ENCODE results near the gene NCEH1.
"Not testable (repeated sequence)": the region's sequence is repeated elsewhere in the genome, so short reads cannot be mapped to it uniquely, and the experiment has no call there.

The NCEH1 gene, protein sequence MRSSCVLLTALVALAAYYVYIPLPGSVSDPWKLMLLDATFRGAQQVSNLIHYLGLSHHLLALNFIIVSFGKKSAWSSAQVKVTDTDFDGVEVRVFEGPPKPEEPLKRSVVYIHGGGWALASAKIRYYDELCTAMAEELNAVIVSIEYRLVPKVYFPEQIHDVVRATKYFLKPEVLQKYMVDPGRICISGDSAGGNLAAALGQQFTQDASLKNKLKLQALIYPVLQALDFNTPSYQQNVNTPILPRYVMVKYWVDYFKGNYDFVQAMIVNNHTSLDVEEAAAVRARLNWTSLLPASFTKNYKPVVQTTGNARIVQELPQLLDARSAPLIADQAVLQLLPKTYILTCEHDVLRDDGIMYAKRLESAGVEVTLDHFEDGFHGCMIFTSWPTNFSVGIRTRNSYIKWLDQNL

DNA sequence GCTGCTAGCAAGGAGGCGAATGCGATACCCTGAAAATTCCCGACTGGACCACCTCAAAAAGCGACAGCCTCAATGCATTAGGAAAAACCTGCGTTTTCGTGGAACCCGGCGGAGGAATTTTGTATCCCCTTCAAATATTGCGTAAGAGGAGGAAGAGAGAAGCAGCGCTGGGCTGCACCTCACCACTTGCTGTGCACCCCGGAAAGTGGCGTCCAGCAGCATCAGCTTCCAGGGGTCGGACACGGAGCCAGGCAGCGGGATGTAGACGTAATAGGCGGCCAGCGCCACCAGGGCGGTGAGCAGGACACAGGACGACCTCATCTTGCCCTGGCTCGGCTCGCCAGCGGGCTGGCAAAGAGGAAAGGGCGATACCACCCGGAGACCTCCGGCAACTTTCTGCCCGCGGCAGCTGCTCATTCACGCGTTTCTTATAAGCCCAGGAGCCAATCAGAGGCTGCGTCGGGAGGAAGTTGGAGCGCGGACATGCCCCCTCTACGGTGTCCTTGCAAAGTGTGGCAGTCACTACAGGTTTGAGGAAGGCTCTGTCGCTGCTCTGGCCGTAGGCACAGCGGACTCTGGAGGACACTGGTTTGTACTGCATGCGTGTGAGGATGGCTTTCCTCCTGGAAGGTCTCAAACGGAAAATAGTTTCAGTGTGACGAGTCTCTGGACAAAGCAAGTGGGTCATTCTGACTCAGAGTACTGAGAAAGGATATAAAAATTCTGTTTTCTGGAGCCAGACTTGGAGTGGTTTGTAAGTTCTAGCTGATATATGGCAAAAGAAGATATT lies at the start of gene NCEH1:
NCEH1 (minus strand) TSS at position 404 of the 790 bp plus-strand sequence; CDS start at position 321, 83 bp downstream.
- DNase-seq = peak; percentile 90

DNA sequence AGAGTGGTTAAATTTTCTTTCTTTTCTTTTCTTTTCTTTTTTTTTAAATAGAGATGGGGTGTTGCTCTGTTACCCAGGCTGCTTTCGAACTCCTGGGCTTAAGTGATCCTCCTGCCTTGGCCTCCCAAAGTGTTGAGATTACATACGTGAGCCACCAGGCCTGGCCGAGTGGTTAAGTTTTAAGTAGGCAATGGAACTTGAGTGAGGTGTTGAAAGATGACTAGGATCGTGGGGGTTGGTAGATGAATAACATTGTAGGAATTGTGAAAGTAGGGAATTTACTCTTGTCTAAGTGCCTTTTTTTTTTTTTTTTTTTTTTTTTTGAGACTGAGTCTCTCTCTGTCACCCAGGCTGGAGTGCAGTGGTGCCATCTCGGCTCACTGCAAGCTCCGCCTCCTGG lies 49.5 kb upstream of the NCEH1 start:
- not testable (repeated sequence) for DNase-seq

DNA sequence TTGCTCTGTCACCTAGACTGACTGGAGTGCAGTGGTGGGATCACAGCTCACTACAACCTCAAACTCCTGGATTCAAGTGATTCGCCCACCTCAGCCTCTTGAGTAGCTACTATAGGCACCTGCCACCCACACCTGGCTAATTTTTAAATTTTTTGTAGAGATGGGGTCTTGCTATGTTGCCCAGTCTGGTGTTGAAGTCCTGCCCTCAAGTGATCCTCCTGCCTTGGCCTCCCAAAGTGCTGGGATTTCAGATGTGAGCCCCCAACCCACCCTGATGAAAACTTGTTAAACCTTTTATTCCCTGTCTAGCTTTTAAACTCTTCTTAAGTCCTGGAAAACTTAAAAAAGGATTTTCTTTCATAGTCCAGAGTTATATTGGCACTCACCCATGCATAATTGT lies 42.3 kb upstream of the NCEH1 start:
- no peak for DNase-seq

DNA sequence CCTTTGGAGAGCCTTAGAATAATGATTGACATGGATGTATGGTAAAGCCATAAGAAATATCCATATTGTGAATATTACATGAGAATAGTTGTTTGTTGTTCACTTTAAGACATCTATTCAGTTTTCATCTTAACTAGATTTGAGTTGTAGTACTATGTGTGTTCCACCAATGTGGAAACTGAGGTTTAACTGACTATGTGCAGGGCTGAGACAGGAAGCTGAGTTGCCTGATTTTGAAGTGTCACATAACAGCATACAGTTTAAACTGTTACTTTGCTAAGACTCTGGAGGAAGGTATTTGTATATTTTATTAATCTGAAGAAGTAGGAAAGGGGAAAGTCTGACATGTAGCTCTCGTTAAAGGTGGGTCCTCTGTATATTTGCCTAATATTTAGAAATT lies 41.8 kb upstream of the NCEH1 start:
- no peak for DNase-seq

DNA sequence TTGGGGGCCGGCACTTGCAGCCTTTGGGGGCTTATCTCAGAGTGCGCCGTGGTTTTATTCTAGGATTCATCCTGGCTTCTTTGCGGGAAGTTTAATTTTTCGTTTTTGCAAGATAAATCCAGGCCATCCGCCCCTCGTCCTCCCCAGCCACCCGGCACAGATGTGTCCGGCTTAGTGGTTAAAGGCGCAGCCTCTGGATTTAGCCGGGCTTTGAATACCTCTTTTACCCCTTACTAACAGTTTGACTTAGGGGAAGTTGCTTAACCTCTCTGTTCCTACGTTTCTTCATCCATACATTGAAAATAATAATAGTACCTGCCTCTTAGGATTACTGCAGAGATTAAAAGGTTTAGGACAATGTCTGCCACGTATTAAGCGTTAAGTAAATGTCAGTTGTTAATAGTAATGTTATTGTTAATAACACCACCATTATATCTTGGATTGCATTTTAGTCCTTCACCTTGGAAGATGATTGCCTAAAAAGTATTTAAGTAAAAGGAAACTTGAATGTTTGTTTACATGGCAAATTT lies 40.4 kb upstream of the NCEH1 start:
- no peak for DNase-seq

DNA sequence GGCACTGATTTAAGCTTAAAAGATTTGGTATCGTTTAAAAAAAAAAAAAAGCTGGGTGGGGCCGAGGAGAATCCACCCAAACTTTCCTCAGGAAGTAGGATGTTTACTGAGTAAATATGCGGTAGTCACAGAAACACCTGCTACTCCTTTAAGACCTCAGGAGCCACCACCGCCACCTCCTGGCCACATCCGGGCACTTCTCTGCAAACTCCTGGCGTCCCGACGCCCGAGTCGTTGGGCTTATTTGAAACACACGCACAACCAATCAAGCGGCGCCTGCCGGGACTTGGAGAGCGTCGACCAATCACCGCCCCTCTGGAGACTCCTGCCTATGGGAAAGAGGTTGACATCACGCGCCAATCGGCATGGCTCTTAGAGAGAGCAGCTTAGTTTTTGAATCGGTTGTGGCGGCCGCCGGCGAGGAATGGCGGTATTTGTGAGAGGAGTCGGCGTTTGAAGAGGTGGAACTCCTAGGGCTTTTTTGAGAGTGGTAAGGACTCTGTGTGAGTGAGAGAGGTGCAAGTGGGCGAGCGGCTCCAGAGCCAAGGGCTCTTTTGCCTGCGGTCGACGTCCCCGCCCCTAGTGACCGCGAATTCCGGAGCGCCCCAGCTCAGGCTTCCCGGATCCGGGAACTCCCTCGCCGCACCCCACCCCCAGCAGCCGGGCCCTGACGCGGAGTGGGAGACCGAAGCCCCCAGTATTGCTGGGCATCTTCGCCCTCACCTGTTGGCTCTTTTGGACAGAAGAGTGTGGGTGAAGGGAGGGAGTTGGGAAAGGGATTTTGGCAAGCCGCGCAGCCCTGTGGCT lies 39.7 kb upstream of the NCEH1 start, which contains the start of gene ECT2:
ECT2 (plus strand) TSS at position 359 of the 807 bp plus-strand sequence. CDS start 3,805 bp downstream, outside the sequence.
- peak; percentile 97 for DNase-seq

DNA sequence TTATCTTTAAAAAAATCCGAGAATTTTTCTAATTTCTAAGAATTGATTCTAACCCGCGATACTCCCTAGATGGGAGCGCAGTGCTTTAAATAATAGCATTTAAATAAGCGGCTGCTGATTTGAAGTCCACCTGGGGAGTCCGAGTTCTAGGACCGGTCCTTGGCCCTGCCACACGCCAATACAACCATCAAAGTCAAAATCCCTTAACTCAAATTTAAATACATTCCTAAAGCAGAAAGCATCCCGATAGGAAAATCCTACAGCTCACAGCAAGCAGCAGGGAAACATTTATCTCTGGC lies 39.2 kb upstream of the NCEH1 start:
- no peak for DNase-seq

DNA sequence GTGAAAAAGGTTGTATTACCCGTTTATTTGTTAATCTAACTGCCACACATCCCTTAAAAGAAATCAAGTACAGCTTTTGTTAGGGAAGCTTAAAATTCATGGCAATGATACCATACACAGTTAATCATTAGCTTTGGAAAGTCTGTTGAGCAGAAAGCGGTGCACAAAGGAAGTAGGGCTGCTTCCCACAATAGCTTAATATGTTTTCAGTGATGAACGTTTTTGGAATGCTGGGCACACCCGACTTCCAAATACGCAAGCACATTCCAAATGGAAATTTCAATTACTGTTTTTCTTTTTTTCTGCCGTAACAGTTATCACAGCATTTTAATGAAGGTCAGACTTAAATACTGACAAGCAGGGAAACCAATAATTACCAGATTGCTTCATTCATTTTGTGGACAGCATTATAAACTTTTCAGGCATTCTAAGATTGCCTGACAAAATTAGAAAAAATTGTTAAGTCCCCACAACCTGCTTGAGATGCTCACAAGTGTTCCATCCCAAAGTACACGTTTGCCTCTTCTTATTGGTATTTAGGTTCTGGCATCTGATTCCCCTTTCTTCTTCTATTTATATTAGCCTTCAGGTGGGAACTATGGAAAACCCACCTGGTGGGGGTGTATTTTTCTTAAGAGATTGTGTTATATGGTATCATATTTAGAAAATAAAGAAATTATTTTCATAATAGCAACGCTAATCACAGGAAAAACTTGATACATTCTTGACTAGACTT lies 38.5 kb upstream of the NCEH1 start:
- no peak for DNase-seq

DNA sequence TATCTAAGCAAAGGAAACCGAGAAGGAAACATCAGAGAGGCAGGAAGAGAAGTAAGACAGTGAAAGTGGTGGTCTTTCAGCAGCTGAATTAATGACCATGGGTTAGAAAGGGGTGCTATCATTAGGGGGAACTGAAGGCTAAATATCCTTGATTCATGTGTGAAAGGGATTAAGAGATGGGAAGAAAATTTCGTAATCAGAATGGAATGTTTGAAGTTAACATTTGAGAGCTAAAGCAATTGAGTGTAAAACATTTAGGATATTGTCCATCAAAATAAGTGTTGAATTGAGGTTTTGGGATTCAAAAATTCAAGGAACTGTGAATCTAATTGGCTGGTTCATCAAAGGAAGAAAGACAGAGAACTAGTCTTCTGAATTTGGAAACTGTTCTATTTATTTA lies 35.6 kb upstream of the NCEH1 start:
- DNase-seq = no peak

DNA sequence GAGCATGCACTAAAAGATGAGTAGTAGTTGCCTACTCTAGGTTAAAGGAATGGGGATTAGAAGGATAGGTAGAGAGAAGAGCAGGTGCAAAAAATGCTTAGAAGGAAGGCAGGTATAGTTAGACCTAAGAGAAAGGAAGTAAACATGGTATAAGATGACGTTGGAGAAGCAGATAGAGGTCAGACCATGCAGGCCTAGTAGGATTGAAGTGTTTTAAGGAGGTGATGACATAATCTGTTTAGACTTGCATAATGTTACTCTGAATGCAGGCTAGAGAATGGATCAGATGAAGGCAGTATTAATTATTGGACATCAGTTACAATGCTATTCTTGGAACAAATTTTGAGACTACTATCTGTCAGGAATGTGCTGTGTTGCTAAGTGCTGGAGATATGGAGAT lies 28.6 kb upstream of the NCEH1 start:
- no peak for DNase-seq

DNA sequence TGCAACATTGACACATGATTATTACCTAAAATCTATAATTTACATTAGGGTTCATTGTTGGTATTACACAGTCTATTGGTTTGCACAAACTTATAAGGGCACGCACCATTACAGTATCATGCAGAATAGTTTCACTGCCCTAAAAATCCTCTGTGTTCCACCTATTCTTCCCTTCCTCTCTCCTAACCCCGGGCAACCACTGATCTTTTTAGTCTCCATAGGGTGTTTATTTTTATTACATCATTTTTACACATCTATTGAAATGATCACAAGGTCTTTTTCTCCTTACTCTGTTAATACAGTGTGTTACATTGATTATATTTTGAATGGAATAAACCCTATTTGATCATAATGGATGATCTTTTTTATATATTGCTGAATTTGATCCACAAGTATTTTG lies 24.1 kb upstream of the NCEH1 start:
- DNase-seq = no peak

DNA sequence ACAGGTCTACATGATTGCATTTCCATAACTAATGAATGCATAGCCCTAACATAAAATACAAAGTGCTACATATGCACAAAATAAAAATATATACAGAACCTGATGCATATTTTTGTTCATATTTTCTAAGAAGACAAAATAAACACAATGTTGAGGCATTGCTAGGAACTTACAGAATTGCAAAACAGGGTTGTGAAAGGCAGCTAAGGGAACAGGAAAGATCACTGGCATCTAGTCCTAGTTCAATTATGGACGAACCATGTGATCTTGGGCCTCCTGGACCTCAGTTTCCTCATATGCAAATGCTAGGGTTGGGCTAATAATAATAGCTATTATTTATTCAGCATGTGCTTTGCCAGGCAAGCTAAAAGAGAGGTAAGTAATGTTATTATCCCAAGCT lies 15.5 kb upstream of the NCEH1 start:
- DNase-seq = no peak

DNA sequence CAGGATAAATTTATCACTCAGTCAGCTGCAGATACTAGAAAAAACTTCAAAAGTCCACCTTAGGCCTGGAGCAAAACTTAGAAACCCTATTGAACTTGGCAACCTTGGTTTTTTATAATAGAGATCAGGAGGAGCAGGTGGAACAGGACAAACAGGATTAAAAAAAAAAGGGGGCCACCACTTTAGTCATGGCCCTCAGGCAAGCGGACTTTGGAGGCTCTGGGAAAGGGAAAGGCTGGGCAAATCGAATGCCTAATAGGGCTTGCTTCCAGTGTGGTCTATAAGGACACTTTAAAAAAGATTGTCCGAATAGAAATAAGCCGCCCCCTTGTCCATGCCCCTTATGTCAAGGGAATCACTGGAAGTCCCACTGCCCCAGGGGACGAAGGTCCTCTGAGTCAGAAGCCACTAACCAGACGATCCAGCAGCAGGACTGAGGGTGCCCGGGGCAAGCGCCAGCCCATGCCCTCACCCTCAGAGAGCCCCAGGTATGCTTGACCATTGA lies 11.7 kb upstream of the NCEH1 start:
- DNase-seq = not testable (repeated sequence)

DNA sequence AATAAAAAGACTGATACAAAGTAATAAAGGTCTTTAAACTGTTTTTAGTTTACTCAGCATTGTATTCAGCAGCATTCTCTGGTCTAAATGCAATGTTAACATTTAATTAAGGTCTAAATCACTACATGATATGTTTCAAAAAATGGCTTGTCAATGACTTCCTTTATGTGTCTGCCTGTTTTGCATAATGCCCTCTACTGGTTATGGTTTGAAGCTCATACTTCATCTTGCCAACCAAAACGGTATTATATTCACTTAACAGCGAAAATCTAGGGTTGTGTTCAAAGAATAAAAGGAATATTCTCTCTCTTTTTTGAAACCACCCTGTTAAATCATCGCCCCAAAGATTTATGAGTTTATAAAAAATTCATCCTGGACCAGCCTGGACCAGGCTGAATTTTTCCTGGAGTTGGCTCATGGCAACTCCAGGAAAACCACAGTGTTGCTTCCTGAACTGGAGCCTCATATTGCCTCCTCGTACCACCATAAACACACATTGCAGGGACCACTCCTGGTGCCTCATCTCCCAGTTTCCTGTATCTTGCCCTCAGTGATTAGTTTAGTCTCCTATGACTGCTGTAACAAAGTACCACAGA lies 6.7 kb upstream of the NCEH1 start:
- DNase-seq = no peak

DNA sequence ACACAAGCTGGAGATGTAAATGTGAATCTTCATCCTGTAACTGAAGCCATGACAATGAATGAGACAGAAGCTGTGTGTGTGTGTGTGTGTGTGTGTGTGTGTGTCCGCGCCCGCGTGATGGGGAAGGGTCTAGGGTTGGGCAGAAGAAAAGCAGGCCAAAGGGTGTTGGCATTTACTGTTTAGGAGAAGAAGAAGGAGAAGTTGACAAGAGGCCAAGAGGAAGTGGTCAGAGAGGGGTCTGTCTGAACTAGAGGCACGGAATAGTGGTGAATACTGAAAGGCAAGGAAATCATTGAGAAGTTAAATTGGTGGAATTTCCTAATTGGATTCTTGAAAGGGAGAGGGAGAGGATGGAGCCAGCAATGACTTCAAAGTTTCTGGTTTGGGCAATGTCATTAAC lies 5.6 kb upstream of the NCEH1 start:
- no peak for DNase-seq

DNA sequence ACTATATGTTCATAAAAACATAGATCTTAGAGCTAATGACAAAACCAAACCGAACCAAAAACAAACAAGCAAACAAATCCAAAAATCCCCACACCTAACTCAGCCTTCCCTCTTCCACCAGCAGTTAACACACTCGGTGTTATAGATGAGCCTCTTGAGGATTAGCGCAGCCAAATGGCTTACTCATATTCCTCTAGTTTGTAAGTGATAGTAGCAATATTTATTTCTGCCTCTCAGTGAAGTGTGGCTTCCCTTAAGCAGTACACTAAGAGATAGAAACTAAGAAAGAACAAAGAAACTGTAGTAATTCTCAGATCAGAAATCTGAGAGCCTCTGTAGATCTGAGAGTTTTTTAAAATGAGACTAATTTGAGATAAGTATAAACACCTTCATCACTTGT lies 2.4 kb upstream of the NCEH1 start:
- no peak for DNase-seq

DNA sequence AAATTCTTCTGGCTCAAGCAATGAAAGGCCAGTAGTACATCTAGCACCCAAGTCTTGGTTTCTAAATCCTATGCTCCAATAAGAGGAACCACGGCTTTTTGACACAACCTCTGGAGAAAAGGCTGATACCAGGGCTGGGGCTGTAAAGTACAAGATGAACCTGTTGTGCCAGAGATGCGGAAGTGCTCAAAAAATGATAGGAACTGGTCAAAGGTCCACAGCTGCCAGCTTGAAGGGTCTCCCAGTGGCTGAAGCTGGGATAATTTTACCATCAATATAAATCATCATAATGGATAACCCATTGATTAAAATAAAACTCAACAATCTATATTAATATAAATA lies 558 bp upstream of the NCEH1 start:
- no peak for DNase-seq

DNA sequence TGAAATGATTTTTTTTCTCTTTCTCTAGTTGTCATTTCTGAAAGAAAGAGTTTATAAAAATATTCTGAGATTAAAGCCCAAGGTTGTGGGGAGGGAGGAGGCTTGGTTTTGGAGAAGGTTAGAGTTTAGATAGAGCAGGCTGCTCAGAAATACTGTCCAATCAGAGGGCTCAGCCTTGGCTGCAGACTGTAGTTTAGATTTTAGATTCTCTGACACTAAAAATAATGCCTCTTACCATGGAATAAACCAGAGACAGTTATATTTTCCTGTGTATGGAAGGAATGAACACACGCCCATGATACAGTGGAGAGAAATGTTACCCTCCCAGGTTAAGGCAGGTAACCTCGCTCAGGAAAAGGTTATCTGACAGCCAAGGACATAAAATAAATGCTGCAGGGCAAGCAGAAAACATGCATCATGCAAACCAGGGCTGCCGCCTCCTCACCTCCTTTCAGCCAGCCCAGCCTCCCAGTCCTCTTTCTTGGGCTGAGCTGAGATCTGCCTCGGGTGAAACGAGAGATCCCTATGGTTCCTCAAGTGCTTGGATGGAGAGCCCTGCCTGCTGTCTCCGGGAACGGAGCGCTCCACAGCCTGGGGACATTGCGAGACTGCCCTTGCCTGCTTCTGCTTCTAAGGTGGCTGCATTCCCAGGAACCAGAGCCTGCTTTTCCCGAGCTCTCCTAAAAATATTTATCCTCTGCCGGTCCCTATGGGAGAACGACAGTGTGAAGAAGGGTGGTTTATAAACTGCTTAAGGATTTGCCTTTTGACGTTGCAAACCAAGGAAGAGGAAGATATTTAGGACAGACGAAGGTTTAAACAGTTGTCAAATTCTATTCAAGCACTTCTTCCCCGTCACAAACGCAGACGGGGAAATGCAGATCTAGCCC lies 848 bp downstream of the NCEH1 start:
- no peak for DNase-seq

DNA sequence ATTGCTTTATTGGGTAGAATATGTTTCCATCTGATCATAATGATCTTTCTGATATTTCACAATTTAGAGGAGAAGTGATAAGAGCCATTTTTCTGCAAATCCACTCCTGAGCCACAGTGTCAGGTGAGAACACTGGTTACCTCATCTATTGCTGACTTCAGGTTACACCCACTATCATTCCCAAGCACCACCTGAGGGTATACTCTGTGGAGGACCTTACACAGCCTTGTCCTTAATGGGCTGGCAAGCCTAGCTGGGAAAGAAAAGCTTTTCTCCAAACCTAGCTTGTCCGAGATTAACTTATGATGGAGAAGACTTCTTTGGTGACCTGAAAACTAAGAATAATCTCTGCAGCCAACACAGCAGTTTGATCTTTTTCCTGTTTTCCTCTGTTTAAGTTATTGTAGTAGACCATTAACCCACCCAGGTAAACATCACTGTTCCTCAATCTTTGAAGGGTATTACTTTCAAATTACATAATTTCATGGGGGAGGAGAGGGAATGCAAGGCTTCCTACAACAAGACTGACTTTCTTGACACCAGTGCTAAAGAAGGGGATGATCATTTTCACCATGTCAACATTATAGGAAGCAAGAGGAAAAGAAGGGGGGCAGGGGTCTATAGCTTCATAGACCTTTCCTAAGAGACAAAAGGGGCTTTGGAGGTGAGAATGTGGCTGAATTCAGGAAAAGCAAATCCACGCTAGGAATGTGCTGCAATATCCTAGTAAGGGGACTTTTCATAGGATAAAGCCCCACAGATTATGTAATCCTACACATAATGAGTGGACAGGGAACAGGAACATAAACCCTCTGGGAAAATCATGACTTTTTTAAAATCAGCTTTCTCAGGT lies 1.7 kb downstream of the NCEH1 start:
- DNase-seq = no peak

DNA sequence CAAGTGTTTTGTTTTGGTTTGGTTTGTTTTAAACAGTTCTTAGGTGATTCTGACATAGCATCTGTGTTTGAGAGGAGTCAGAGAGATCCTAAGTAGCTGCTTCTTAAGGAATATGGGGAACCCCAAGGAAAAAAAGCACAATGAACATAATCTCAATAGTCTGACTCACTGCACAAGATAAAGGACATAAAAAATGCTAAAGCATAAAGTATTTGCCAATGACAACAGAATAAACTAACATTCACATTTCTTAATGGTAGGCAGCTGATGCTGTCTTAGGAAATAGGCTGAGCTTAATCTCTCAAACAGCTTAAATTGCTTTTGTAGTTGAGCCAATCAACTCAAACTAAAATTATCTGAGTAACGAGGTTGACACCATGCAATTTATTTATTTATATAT lies 2.9 kb downstream of the NCEH1 start:
- DNase-seq = no peak
